Bronchial epithelial cell (primary cell): ENCODE results near the gene KDR. TPM values are rescaled to one million over a fixed set of nuclear protein-coding genes. Genes with fewer than 3 reads are reported as not detected.

Experiments
- DNase-seq: peaks from one replicate; pipeline ENCODE4 v3.0.0-alpha.2; 2010; ENCODE audit warnings: low read depth
- FAIRE-seq: peaks from 2 replicates; lab custom pipeline; 2011; peaks lifted over from hg19 to GRCh38; lab: Jason Lieb, UNC
- H3K27me3 ChIP-seq: 2 replicates; pipeline ENCODE4 v1.5.1; 2011; ENCODE audit warnings: low read length; ENCODE audit not compliant: control insufficient read depth, insufficient read depth
- H3K36me3 ChIP-seq: 2 replicates; pipeline ENCODE4 v1.5.1; 2011; ENCODE audit warnings: low read length; ENCODE audit not compliant: control insufficient read depth, insufficient read depth
- H3K4me3 ChIP-seq: 2 replicates; pipeline ENCODE4 v1.5.1; 2011; ENCODE audit warnings: mild to moderate bottlenecking, low read depth, low read length, control low read depth
- total RNA-seq: library from RNA; depleted of rRNA; stranded (reverse); fragments of >200 nt; gene quantifications from 2 replicates; pipeline ENCODE4 v1.2.1, GENCODE V29; 2014
- TF ChIP-seq, protein P1 (sequence below): IDR thresholded peaks from 2 replicates; pipeline ENCODE4 v1.5.1; 2011; ENCODE audit warnings: mild to moderate bottlenecking, moderate library complexity, low read length, control low read depth, inconsistent platforms; ENCODE audit not compliant: insufficient read depth, severe bottlenecking

The KDR gene
- total RNA-seq, 1 donor from 2014 or later = under 0.01 TPM

DNA sequence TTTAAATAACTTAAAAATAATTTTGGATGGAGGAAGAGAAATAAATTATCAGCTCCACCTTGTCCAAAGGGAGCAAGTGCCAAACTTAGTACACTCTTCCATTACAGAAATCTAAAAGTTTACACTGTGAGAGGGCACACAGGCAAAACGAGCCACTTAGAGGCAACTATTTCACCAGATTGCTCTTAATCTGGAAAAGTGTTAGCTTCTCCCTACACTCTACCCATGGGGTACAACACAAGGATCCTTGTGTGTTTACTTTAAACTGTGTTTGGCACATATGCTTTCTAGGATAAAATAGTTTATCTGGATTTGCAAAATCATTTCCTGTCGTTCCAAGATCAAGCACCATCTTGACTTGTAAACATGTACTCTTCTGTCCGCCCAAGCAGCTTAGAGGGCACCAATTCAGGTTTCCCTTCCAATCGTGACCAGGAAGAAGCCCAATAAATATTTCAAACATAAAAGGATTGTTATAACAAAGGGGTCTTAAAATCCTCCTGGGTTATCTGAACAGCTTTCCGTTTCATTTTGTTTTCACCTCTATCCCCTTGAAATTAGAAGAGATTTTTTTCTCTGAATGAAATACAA lies 29.0 kb upstream of the KDR start:
- DNase-seq = no peak
- no peak for FAIRE-seq
- TF ChIP-seq, protein P1, sequence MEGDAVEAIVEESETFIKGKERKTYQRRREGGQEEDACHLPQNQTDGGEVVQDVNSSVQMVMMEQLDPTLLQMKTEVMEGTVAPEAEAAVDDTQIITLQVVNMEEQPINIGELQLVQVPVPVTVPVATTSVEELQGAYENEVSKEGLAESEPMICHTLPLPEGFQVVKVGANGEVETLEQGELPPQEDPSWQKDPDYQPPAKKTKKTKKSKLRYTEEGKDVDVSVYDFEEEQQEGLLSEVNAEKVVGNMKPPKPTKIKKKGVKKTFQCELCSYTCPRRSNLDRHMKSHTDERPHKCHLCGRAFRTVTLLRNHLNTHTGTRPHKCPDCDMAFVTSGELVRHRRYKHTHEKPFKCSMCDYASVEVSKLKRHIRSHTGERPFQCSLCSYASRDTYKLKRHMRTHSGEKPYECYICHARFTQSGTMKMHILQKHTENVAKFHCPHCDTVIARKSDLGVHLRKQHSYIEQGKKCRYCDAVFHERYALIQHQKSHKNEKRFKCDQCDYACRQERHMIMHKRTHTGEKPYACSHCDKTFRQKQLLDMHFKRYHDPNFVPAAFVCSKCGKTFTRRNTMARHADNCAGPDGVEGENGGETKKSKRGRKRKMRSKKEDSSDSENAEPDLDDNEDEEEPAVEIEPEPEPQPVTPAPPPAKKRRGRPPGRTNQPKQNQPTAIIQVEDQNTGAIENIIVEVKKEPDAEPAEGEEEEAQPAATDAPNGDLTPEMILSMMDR = no peak

DNA sequence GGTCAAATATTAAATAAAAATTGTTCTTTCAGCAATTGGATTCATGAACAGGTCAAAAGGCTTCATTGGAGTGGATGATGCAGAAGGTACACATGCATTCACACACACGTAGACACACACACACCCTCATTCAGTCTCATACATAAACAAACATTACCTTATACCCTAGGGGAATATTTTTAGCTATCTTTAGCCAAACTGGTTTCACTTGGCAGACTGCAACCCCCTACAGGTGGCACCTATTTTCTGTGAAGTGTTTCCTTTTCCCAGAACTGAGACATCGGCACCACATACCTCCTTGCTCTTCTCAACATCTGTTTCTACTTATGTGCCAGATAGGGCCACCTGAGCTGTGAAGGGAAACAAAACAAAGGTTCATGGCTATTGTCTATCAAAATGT lies 18.5 kb upstream of the KDR start:
- TF ChIP-seq, protein P1 = peak; percentile 30
- H3K27me3 ChIP-seq = peaks cover 4% of the 10 kb centered on the region
- FAIRE-seq (no peak), DNase-seq (peak; percentile 91)
- H3K4me3 ChIP-seq = no peak overlapping the region
- H3K36me3 ChIP-seq = no peaks in the 10 kb centered on the region

More for the DNA sequence above, 29.0 kb upstream of the KDR start:
- Histone ChIP-seq H3K4me3 (no peak overlapping the region), H3K36me3 (no peaks in the 10 kb centered on the region), H3K27me3 (no peaks in the 10 kb centered on the region)

DNA sequence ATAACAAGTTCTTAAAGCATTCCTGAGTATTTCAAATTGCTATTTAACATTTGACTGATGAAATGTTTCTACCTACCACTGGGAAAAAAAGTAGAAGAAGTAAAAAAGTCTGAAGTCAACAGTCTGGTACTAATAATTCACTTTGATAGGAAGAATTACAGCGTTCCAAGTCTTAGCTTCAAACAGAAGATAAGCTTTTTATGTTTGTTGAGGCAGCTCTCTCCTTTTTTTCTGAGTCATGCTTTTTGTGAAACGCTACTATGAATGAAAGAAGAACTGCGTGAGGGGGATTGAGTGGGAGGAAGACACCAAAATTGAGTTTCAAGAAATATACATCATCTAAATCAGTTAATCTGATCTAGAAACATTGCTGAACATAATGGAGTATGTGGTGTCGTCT lies 13.0 kb upstream of the KDR start:
- TF ChIP-seq, protein P1 = no peak
- DNase-seq = no peak
- no peak overlapping the region for H3K4me3 ChIP-seq
- no peaks in the 10 kb centered on the region for H3K27me3 ChIP-seq
- H3K36me3 ChIP-seq = no peaks in the 10 kb centered on the region
- FAIRE-seq = no peak

DNA sequence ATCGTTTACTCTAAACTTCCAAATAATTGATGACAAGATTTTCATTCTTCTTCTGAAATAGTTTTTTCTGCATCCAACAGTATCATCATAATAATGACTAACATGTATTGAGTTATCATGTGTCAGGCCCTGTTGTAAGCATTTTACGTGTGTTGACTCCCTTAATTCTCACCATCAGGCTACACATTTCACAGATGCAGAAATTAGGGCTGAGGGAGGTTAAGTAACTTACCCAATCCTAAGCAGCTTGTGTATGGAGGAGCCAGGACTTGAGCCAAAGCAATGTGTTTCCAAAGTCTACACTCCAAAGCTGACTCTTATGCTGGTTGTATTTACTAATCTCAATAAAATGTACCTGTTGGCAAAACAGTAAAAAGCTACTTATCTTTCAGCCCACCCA lies 11.2 kb upstream of the KDR start:
- FAIRE-seq (no peak), DNase-seq (no peak)
- TF ChIP-seq, protein P1 = no peak
- no peaks in the 10 kb centered on the region for H3K27me3 ChIP-seq
- H3K4me3 ChIP-seq = no peak overlapping the region
- no peaks in the 10 kb centered on the region for H3K36me3 ChIP-seq

DNA sequence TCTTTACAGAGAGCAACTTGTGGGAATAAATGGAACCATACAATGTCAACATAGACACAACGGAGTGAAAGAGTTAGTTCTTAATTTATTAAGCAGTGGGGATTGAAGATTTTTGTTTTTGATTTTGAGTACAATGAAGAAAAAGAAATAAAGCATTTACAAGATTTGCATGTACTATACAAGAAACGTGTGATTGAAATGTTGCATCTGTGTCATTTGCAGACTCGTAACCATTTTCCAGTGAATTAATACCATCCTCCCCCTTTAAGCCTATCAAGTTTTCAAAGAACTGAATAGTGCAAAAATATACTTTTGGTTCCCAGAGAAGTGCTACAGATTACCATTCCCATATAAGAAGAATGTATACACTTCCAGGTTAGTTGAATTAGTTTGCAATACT lies 8.6 kb upstream of the KDR start:
- TF ChIP-seq, protein P1 = no peak
- no peak for FAIRE-seq

DNA sequence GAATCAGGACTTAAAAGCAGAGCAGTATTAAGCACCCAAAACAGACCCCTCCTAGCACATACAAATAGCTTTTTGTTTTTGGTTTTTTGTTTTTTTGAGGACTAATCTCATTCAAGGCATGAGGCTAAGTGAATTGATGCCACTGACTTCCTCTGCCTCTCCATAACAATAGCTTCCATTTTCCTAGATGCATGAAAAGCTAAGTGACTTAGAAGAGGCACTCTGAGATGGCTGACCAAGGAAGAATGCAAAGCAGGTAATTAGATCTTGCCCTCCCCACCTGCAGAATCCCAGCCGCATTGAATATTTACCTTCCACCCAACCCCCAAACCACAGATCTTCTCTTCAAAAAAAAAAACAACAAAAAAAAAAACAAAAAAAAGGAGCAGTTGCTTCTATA lies 7.4 kb upstream of the KDR start:
- no peak for DNase-seq
- no peak for FAIRE-seq
- Histone ChIP-seq H3K36me3 (no peaks in the 10 kb centered on the region), H3K4me3 (no peak overlapping the region), H3K27me3 (no peaks in the 10 kb centered on the region)
- TF ChIP-seq, protein P1 = no peak

More for the DNA sequence above, 8.6 kb upstream of the KDR start:
- H3K27me3 ChIP-seq = no peaks in the 10 kb centered on the region
- no peaks in the 10 kb centered on the region for H3K36me3 ChIP-seq
- DNase-seq = no peak
- no peak overlapping the region for H3K4me3 ChIP-seq
